ENCODE measurements around the gene CCDC187.

Gene CCDC187

DNA sequence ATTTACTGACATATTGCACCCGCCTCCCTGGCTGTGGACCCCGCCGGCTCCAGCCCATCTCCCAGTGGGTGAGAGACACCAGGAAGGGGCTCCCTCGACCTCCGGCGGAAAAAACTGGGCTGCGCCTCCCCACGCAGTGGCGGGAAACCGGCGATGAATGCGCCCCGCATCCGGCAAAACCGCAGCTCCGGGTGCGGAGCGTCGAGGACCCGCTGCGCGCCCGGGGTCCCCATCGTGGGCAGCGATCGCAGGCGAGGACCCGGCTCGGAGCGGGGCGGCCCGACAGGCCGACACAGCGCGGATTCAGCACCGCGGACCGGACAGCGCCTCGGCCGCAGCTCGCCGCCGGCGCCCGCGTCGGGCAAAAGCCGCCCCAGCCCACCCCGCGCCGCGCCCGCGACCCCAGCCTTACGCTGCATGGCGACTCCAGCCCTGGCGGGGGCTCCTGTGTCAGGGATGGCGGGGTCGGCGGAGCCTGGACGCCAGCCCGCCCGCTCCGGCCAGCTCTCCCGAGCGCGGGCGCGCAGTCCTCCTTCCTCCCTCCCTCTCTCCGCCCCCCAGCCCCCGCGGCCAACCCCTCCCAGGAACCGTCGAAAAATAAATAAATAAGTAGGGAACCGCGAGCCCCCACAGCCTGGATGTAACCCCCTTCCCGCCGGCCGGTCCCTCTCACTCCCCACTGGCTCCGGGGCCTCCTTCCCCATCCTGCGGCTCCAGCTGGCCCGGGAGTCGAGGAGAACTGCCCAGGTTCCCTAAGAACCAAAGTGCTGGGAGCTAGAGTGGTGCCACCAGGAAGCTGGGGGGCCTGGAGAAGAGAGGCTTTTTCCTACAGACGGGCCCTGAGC, 102.1 kb downstream of the CCDC187 start:
- H3K27ac ChIP-seq (ENCODE audit: low read length) = no peak overlapping the region
- peaks cover under 1% of the 10 kb centered on the region; the same call in 1 of the 2 replicates for H3K4me1 ChIP-seq (ENCODE audit: insufficient read depth, low read length)
- H3K4me3 ChIP-seq (ENCODE audit: low read length) = no peak overlapping the region
- H3K9me3 ChIP-seq (ENCODE audit: insufficient read depth, low read depth, low read length) = no peaks in the 10 kb centered on the region; the same call in 1 of the 2 replicates
- H3K36me3 ChIP-seq (ENCODE audit: insufficient read depth, low read depth, low read length) = no peaks in the 10 kb centered on the region
- peaks cover 100% of the 10 kb centered on the region for H3K27me3 ChIP-seq (ENCODE audit: insufficient read depth, low read length)
- no peak overlapping the region for H3K9ac ChIP-seq (ENCODE audit: low read depth, low read length)

DNA sequence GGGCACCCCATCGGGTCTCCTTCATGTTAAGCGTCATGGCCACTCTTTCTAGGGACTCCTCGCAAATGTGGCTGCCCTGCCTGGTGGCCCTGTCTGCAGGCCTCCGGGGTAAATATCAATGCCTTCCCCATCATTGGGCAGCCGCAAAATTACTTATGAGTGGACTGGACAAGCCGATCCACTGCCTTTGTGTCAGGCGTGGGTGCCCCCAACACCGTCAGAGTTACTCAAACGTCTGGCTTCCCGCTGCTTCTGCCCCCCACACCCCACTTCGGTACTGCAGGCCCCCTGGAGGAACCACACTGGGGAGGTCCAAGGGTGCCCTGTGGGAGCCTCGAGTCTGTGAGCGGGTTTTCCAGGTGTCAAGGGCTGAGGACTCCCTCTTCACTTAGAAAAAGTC, 102.7 kb downstream of the CCDC187 start:
- H3K27me3 ChIP-seq (ENCODE audit: insufficient read depth, low read length) = peaks cover 100% of the 10 kb centered on the region

GRCh38 chr9:136200424-136200823, 103.5 kb downstream of the CCDC187 start:
- Histone ChIP-seq H3K36me3 (ENCODE audit: insufficient read depth, low read depth, low read length) (no peaks in the 10 kb centered on the region), H3K27me3 (ENCODE audit: insufficient read depth, low read length) (peaks cover 100% of the 10 kb centered on the region), H3K4me1 (ENCODE audit: insufficient read depth, low read length) (peaks cover 3% of the 10 kb centered on the region; the same call in 1 of the 2 replicates), H3K27ac (ENCODE audit: low read length) (no peak overlapping the region), H3K4me3 (ENCODE audit: low read length) (no peak overlapping the region), H3K9me3 (ENCODE audit: insufficient read depth, low read depth, low read length) (no peaks in the 10 kb centered on the region; the same call in 1 of the 2 replicates), H3K9ac (ENCODE audit: low read depth, low read length) (no peak overlapping the region)

More for the DNA sequence above, 102.7 kb downstream of the CCDC187 start:
- no peak overlapping the region for H3K4me3 ChIP-seq (ENCODE audit: low read length)
- H3K27ac ChIP-seq (ENCODE audit: low read length) = no peak overlapping the region
- no peak overlapping the region for H3K9ac ChIP-seq (ENCODE audit: low read depth, low read length)
- no peaks in the 10 kb centered on the region; the same call in 1 of the 2 replicates for H3K9me3 ChIP-seq (ENCODE audit: insufficient read depth, low read depth, low read length)
- no peaks in the 10 kb centered on the region for H3K36me3 ChIP-seq (ENCODE audit: insufficient read depth, low read depth, low read length)
- H3K4me1 ChIP-seq (ENCODE audit: insufficient read depth, low read length) = peaks cover 3% of the 10 kb centered on the region; the same call in 1 of the 2 replicates

Measured in iPS-20b (cell line).